Colon (tissue), 2 donors: ENCODE results near the gene CCT8.
"Not testable (repeated sequence)": the region's sequence is repeated elsewhere in the genome, so short reads cannot be mapped to it uniquely, and the experiment has no call there.

Experiments
- FAIRE-seq: peaks from 2 replicates; lab custom pipeline; 2012; peaks lifted over from hg19 to GRCh38; lab: Jason Lieb, UNC
- donor health status: control.
- donor health status: control.

The CCT8 gene

GRCh38 chr21:29018540-29018939 lies 54.9 kb downstream of the CCT8 start:
- FAIRE-seq, result no peak

GRCh38 chr21:29017639-29018237 lies 55.7 kb downstream of the CCT8 start:
- no peak for FAIRE-seq

- FAIRE-seq, result not testable (repeated sequence)
Observed at GRCh38 chr21:29011236-29011635, 62.2 kb downstream of the CCT8 start.

- FAIRE-seq, result no peak
Observed at GRCh38 chr21:29008367-29008766, 65.1 kb downstream of the CCT8 start.

- FAIRE-seq, result no peak
Observed at GRCh38 chr21:29007810-29008209, 65.6 kb downstream of the CCT8 start.

GRCh38 chr21:29007135-29007534 lies 66.3 kb downstream of the CCT8 start:
- FAIRE-seq, result no peak
